B cell (primary cell): ENCODE data around the gene CDKN1C.
A peak's percentile ranks its signal among the peaks of the same experiment; 100 is the strongest.

Experiments used
- CTCF ChIP-seq: fragments of 200-600 bp; IDR thresholded peaks from one replicate; pipeline ENCODE4 v1.8.0; 2022; ENCODE audit warnings: antibody characterized with exemption, mild to moderate bottlenecking
- EZH2 ChIP-seq: IDR thresholded peaks from 2 replicates; pipeline ENCODE4 v1.6.1; 2012; ENCODE audit warnings: borderline replicate concordance, low read depth, mild to moderate bottlenecking, moderate library complexity, low read length; ENCODE audit not compliant: insufficient read depth, poor library complexity, severe bottlenecking

GRCh38 chr11:2888266-2888968, 2.8 kb upstream of the CDKN1C start:
- peak; percentile 92 for TF ChIP-seq CTCF
- no peak for TF ChIP-seq EZH2
